CMK (cell line): ENCODE results near the gene PODXL.

ENCODE experiments used
- DNase-seq: peaks from one replicate; pipeline ENCODE4 v3.0.0-alpha.2; 2010; ENCODE audit warnings: low read depth

Gene PODXL

DNA sequence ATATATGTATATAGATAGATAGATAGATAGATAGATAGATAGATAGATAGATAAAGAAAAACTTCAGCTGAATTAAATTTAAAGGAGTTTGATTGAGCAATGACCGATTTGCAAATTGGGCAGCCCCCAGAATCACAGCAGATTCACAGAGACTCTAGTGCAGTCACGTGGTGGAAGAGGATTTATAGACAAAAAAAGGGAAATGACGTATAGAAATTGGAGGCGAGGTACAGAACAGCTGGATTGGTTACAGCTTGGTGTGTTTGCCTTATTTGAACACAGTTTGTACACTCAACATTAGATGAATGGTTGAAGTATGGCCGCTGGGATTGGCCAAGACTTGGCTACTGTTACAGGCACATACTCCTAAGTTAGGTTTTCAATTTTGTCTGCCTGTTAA lies 8.2 kb upstream of the PODXL start:
- DNase-seq, result no peak

DNA sequence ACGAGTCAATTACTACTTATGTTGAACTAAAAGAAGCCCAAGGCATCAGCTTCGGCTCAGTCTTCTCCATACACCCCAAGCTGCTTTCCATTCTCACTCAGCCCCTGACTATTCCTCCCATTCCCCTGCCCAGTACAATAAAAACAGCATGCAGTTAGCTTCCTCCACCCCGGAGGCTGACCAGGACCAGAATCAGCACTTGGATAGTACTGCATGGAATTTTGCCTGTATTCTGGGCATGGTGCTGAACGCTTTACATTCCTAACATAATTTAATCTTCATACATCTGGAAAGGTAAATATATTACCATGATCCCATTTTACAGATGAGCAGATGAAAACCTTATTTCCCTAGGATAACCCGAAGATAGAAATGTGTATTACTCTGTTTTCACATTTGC lies 7.5 kb upstream of the PODXL start:
- DNase-seq, result no peak

DNA sequence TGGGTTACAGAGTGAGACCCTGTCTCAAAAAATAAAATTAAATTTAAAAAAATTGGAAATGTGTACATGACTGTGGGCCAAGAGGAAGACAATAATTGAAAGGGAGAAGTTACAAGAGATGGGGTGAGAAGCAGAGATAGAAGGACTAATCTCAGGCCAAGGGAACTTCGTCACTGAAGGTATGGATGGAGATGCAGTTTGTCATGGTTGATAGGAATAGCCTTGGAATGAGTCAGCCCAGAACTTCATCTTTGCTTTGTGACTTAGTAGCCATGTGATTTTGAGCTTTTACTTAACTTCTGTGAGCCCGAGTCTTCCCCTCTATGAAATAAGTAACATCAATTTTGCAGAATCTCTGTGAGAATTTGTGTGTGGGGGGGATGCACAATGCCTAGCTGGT lies 6.5 kb upstream of the PODXL start:
- no peak for DNase-seq

DNA sequence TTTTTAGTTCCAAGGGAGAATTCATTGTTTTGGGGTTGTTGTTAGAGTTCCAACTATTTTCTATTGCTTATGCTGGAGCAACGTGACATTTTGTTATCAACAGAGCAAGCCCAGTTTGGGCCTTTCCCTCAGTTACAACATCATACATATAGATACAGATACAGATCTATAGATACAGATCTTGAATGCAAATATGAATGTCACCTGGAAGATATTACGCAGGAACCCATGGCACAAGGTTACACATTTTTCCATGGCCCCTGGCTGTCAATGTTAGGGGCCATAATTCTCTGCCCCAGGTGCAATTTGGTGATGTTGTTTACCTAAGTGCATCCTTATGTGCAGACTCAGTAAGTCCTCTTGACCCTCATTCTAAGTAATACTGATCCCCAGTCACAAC lies 3.6 kb upstream of the PODXL start:
- DNase-seq, result no peak

DNA sequence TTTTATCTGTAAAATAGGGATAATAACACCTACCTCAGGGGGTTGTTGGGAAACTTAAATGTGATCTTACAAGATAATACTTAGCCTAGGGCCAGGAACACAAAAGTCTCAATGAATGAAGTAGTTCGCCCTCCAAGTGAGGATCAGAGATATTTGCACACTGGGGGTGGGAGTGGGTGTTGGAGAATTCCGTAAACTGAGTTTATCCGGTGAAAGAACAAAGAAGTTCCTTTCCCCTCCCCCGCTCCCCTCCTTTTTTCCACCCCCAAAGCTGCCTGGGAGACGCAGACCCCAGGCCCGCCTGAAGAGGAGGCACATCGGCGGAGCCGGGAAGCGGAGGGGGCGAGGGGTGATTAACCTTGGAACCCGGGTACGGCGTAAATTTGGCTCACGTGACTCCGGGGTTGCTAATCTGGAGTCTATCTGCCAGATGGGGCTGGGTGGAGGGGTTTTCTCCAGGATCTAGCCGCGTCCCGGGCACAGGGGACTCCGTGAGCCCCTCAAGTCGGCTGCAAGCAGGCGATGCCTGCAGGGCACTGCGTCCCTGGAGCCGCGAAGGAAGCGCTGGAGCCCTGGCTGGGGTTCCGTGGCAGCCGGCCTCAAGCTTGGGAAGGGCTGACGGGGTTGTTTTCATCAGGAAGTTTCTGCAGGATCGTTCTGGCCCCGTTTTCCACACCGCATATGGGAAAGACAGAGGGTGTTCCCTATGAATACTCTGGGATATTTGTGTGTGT lies 1.4 kb upstream of the PODXL start:
- no peak for DNase-seq

DNA sequence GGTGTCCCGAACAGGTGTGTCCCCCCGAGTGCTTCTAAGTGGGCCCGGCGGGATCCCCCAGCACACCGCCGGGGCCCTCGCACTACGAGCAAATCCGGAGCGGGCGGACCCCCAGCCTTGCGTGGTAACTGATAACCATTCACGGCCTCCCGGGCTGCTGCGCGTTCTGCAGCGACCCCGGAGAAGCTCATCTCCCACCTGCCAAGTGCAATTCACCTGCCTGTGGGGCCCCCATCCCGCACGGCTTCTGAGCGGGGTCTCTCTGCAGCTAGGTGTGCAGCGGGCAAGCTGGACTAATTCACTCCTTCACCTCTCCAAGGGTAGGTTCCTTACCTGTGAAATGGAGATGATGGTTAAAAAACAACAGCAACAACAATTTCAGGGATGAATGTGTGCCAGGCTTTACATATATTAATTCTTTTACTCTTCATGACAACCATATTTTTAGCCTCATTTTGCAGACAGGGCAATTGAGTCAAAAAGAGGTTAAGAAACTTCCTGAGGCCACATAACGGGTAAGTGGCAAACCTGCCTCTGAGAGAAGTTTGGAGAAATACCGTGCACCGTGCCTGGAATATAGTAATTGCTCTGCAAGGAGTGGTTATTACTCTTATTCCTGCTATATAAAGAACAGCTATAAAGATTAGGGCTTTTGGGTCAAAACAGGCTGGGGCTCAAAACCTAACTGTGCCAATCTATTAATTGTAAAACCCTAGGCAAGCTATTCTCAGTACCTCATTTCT lies 652 bp upstream of the PODXL start:
- no peak for DNase-seq

DNA sequence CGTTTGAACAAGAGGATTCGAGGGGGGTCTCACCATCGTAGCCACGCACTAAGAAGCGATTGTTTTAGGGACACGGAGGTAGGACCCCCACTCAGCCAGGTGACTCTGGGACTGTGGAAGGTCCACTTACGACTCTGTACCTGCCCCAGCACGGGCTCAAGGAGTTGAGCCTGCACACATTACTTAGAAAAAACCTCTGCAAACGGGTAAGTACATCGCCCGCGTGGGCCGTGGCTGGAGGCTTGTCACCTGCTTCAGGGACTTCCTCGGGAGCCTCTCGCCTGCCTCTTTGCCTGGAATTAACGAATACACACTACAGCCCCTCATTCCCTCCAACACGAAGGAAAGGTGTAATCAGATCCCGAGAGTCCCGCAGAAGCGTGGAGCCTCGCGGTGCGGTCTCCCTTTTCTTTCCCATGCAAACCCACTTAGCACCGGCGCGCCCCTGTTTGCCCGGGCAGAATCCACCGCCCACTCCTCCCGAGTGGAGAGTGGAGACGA lies 826 bp downstream of the PODXL start:
- no peak for DNase-seq

DNA sequence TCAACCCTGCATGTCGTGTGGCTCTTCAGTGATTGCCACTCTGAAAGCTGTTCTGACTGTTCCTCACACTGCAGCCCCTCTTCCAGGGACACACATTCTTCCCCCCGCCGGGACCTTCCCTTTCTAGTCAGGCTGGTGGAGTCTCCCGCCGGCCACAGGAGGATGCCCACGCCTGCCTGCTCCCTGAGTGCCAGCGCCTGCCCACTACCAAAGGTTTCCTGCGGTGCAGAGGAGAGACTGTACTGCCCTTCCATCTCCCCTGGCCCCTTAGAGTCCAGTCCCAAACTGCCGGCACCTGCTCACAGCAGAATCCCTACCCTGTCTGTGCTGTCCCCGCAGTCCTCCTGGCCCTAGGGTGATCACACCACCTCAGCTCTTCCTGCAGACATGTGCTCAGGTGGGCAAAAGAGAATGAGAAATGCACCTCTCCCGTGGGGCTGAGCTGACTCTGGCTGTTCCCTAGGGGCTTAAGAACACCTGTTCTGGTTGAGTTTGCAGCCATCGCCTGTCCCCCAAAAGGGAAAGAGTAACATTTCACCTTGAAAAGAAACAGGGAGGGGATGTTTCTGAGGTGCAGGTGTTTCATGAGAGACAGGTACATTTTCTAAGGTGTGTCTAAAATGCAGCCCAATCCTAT lies 1.4 kb downstream of the PODXL start:
- DNase-seq, result no peak

DNA sequence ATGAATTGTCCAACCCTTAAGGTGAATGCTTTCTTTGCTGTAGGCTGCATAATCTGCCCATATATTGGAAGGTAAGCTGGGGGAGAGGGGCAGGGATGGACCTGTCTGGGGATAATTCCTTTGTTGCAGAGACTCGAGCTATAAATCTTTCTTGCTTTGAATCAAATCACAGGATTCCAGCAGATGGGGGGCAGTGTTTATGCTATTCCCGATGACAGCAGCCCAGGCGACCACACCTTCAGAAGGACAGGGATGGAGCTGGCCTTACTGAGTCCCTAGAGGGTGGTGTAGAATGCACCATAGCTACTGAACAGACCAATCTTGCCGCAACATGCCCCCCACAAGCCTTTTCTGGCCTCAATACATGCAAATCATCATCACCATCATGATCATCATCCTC lies 2.5 kb downstream of the PODXL start:
- no peak for DNase-seq

DNA sequence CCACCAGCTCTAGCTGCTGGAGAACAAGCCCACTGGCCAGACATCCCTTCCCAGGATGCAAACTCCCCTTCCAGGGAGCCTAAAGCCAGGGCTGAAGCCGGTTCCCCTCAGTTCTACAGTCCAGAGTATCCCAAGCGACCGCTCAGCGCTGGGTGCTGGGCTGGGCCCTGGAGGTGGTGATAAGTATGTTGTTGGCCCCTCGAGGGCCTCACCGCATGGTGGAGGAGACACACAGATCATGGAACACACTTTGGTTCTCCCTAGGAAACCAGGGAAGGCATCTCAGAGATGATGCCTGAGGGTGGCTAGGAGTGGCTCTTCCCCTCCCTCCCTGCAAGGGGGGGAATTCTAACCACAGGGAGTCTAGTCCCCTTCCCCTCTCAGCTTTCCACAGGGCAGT lies 4.4 kb downstream of the PODXL start:
- no peak for DNase-seq

DNA sequence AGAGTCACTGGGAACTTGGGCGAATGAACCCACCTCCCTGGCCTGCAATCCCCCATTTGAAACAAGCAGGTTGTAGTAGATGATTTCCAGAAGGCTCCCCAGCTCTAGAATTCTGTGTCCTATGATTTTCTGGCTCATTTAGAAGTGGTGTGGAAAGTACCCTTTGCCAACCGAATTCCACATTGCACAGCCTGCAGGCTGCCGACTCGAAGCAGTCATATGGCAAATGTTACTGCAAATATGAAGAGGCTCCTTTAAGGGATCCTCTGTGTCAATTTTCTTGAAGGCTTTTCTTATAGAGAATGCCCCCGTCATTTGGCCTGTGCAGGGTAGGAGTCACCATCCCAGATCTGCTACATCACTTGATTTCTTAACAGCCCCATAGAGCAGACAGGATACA lies 5.6 kb downstream of the PODXL start:
- no peak for DNase-seq

DNA sequence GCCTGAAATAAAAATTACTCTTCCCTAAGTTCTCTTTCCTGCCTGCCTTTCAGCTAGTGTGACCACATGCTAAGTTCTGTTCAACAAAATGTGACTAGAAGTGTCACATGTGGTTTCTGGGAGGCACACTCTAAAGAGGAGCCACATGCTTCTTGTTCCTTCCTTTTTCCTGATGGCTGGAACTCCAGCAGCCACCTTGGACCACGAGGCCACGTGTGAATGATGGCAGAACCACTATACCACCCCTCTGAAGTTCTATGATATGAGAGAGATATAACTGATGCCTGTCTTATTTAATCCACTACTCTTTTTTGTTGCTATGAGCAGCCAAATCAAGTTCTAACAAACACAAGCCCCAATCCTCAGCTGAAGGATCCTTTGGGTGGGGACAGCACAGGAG lies 8.1 kb downstream of the PODXL start:
- DNase-seq, result no peak

DNA sequence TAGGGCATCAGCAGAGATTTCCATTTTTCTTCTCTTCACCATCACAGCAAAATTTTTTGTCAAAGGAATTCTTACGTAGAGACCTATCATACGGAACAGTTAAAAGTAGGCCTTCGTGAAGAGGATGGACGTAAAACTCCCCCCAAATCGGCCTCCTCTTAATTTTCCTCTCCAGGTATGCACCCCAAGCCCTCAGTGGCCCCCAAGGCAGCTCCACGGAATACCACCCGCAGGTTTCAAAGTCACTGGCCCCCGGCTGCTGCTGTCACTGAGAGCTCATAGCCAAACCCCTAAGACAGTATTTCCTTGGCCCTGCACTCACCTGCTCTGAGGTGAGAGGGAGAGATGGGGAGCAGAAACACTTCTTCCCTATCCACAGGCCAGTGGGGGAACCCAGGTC lies 8.8 kb downstream of the PODXL start:
- DNase-seq, result no peak

DNA sequence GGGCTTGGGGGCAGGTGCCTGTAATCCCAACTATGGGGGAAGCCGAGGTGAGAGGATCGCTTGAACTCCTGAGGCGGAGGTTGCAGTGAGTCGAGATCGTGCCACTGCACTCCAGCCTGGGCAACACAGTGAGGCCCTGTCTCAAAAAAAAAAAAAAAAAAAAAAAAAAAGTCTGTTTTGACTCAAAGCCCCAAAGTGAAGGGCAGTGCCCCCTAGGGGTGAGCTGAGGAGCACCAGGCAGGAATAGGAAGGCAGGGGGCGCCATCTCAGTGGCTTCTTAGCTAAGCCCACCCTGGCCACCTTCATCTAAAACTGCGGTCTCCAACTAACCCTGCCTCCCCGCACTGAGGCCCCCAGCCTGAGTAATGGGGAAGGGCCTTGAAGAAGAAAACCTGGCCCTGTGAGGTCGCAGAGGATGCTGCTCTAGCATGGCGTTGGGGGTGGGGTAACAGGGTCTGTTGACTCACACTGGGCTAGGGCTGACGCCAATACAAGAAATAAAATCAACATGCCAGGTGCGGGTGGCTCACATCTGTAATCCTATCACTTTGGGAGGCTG lies 9.8 kb downstream of the PODXL start:
- peak; percentile 31 for DNase-seq

DNA sequence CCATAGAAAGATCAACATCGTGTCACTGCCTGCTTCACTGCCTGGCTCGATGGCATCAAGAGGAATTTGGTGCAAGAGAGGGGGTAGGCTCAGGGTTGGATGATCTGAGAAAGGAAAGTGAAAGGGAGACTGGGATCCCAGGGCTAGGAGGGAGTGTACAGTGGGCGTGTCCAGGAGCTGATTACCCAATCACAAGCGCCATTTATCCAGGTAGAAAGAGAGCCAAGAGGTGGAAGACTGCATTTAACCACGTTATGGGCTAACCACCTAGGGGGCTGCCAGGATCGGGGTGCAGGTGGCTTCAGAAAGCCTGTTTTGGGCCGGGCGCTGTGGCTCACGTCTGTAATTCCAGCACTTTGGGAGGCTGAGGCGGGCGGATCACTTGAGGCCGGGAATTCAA lies 10.3 kb downstream of the PODXL start:
- DNase-seq, result no peak

DNA sequence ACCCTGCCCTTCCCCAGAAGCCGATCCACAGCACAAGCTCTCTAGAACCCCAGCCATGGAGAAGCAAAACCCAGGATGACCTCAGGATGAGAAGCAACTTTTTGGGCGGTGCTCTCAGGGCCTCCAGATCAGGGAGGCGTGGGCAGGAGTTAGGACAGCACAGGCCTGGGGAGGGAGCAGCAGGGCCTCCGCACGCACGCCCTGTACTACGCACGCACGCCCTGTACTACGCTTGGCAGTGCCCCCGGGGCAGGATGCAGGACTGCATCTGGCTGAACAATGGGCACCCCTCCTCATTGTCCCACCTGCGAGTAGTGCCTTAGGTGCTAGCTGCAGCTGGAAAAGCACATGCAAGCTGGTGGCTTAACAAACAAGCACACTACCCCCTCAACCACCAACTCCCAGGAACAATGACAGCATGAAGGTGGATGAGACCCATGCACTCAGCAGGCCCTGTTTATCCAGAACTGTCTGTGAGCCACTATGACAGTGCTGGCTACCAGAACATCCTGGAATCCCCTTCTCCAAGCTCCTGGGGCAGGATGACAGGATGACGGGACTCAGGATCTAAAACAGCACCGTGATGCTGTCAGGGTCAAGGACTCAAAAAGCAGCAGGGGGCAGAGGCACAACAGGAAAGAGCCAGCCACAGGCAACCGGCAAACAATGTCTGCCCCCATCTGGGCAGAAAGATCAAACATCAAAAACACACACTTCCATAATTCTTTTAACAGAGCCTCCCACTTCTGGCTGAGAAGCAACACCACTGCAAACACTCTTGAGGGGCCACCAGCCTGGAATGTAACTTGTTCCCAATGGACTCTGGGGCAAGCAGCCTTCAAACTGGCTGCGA lies 11.8 kb downstream of the PODXL start:
- DNase-seq, result peak; percentile 22

DNA sequence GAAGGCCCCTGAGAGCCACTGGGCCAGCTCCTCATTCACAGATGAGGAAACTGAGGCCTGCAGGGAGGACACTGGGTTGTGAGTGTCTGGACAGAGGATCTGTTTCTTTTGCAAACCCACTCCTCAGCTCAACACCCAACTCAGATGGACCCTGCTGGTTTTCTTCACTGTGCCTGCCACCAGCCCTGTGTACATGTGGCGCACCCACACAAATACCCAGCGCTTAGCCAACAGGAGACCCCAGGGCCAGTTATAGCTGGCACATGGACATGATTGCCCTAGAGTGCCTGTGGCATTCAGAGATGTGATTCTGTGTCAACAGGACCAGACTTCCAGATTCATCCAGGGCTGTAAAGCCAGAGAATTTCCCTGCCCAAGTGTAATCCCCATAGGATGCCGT lies 12.4 kb downstream of the PODXL start:
- no peak for DNase-seq

DNA sequence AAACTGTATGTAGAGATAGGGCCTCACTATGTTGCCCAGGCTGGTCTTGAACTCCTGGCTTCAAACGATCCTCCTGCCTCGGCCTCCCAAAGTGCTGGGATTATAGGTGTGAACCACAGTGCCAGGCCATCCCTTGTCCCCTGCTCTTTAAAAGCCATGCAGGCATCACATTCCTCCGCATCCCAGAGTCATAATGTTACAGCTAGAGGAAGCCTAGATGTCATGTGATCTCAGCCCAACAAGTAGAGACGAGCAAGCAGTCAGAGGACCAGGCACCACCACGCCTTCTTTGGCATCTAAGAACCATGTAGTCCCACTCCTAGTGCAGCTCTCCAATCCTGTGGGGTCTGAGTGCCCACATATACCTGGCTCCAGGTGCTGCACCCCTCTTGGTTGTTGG lies 13.1 kb downstream of the PODXL start:
- no peak for DNase-seq

DNA sequence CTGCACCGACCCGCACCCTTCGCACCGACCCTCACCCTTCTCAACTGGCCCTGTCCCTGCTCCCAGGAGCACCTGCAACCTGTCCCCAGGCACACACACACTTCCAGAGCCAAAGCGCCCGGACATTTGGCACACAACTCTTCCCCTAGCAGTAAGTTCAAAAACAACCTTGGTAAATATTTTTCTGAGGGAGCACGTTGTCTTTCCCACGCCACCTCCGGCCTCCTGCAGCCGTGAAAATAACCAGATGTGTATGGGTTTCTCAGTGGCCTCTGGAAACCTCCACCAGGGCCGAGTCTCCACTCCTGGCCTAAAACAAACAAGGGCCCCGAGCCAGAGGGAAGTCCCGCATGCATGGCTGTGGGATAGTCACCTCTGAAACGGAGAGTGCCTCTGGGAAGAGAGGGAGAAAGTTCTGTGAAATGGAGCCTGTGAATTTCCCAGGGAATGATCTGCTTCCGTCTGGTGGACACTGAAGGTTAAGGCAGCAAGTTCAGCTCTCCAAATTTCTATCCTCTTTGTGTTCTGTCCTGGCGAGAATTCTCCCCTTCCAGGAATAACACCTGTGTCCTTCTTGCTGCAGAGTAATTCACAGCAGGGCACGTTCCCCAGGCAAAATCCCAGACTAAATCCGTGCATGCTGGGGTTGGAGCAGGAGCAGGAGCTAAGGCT lies 15.8 kb downstream of the PODXL start:
- DNase-seq, result no peak

DNA sequence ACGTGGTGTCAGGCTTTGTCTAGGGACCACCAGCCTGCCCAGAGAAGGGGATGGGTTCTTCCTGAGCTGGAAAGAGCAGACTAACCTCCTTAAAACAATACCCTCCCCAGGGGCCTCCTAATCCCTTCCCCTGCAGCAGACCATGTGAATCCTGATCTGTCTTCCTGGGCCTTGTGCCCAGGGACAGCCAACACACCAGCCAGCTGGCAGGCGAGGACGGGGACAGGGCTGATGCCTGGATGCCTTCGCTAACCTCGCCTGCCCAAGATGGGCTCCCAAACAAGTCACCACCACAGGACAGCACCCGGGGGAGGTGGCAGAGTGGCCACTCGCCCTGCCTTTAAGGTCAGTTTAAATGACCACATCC lies 17.6 kb downstream of the PODXL start:
- DNase-seq, result no peak

DNA sequence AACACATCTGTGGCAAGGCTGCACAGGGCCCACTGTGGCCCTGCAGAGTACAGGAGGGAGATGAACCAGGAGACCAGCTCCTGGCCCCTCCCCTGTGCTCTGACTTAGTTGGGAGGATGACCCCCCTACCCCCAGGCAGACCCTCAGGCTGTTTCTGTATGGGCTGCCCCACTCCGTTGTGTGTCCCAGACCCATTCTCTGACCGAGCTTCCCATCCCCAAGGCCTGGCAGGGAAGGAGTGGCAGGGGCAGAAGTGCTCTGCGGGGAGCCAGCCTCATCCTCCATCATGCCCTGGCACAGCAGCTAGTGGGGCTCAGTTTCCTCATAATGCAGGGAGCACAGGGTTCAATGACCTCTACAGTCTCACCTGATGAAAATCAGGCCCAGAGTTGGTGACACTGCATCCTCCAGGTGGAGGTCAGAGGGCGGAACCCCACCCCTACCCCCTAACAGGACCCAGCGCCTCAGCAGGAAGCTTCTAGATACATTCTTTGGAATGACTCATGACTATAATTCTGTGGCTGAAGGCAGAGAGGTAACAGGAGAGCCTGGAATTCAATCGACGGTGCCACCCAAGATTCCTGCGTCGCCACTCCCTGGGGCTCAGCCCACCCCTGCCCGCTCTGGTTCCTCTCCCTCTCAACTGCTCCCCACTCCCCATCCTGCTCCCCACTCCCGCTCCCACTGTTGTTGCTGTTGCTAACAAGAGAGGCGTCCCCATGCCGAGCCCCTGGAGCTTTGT lies 18.2 kb downstream of the PODXL start:
- no peak for DNase-seq
